ENCODE measurements around the gene SF3B4.
A peak's percentile ranks its signal among the peaks of the same experiment; 100 is the strongest.
"Not testable (repeated sequence)": the region's sequence is repeated elsewhere in the genome, so short reads cannot be mapped to it uniquely, and the experiment has no call there.

The SF3B4 gene

GRCh38 chr1:149887196-149887455 is 40.5 kb downstream of the SF3B4 start:
- DNase-seq: not testable (repeated sequence)

GRCh38 chr1:149886396-149887195 is 41.0 kb downstream of the SF3B4 start:
- DNase-seq: peak; percentile 98

- not testable (repeated sequence) for DNase-seq
These were observed 41.5 kb downstream of the SF3B4 start for GRCh38 chr1:149886121-149886395.

GRCh38 chr1:149885339-149886120 is 42.1 kb downstream of the SF3B4 start:
- DNase-seq: peak; percentile 60

- DNase-seq: peak; percentile 22
These were observed 42.9 kb downstream of the SF3B4 start for GRCh38 chr1:149884433-149885338.

GRCh38 chr1:149883598-149884247 is 43.9 kb downstream of the SF3B4 start:
- DNase-seq: no peak

- no peak for DNase-seq
These were observed 45.7 kb downstream of the SF3B4 start for GRCh38 chr1:149881876-149882275.

- no peak for DNase-seq
These were observed 48.0 kb downstream of the SF3B4 start for GRCh38 chr1:149879556-149879955.

- no peak for DNase-seq
These were observed 50.2 kb downstream of the SF3B4 start for GRCh38 chr1:149877211-149877946.
